ENCODE measurements around the gene GLRX3. TPM values are rescaled to one million over a fixed set of nuclear protein-coding genes. Genes with fewer than 3 reads are reported as not detected.
"Not testable (repeated sequence)": the region's sequence is repeated elsewhere in the genome, so short reads cannot be mapped to it uniquely, and the experiment has no call there.

The GLRX3 gene
- total RNA-seq, 1 experiment from 2014 or later, result 98.1 TPM

DNA sequence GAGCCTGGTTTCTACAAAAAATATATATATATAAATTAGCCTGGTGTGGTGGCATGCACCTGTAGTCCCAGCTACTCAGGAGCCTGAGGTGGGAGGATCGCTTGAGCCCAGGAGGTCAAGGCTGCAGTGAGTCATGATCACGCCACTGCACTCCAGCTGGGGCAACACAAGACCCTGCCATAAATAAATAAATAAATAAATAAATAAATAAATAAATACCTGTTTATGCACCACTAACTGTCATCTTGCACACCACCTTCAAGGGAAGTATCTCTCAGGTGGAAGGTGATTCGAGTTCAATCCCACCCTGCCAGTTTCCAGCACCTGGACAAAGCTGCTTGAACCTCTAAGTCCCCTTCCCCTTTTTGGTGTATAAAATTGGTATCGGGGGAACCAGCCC lies 19.2 kb upstream of the GLRX3 start:
- H3K27me3 ChIP-seq (ENCODE audit: low read length); intact Hi-C loops (cut with micrococcal nuclease); POLR2A ChIA-PET (ENCODE audit: unreplicated experiment); H3K4me1 ChIP-seq (ENCODE audit: insufficient read depth, low read length); H3K4me3 ChIP-seq (ENCODE audit: low read length); BruUV-seq (replicated peaks); DNase-seq; H3K36me3 ChIP-seq (ENCODE audit: low read depth, low read length); H3K27ac ChIP-seq (ENCODE audit: low read length); CTCF ChIA-PET; H3K9me2 ChIP-seq (replicated peaks; ENCODE audit: low read length); H4K20me1 ChIP-seq (ENCODE audit: low read length); H3K9me3 ChIP-seq (ENCODE audit: low read length); H3K9ac ChIP-seq (ENCODE audit: low read length); H3K79me2 ChIP-seq (ENCODE audit: low read length); H3F3A ChIP-seq (ENCODE audit: low read length, unreplicated experiment); H3K4me2 ChIP-seq (ENCODE audit: low read length); ATAC-seq; H2AFZ ChIP-seq (ENCODE audit: low read length): not testable (repeated sequence)

DNA sequence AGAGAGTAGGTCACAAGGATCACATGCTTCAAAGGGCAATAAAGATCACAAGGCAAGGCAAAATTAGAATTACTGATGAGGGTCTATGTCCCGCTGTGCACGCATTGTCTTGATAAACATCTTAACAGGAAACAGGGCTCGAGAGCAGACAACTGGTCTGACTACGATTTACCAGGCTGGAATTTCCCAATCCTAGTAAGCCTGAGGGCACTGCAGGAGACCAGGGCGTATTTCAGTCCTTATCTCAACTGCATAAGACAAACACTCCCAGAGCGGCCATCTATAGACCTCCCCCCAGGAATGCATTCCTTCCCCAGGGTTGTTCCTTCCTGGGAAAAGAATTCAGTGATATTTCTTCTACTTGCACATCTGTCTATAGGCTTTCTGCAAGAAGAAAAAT lies 18.7 kb upstream of the GLRX3 start:
- H3K9ac ChIP-seq (ENCODE audit: low read length); H3F3A ChIP-seq (ENCODE audit: low read length, unreplicated experiment); H3K79me2 ChIP-seq (ENCODE audit: low read length); H4K20me1 ChIP-seq (ENCODE audit: low read length); H3K27me3 ChIP-seq (ENCODE audit: low read length); DNase-seq; intact Hi-C loops (cut with micrococcal nuclease); H3K4me1 ChIP-seq (ENCODE audit: insufficient read depth, low read length); POLR2A ChIA-PET (ENCODE audit: unreplicated experiment); CTCF ChIA-PET; H3K9me3 ChIP-seq (ENCODE audit: low read length); H2AFZ ChIP-seq (ENCODE audit: low read length); ATAC-seq; H3K27ac ChIP-seq (ENCODE audit: low read length); H3K4me2 ChIP-seq (ENCODE audit: low read length); H3K4me3 ChIP-seq (ENCODE audit: low read length); H3K9me2 ChIP-seq (replicated peaks; ENCODE audit: low read length); H3K36me3 ChIP-seq (ENCODE audit: low read depth, low read length); BruUV-seq (replicated peaks): not testable (repeated sequence)

DNA sequence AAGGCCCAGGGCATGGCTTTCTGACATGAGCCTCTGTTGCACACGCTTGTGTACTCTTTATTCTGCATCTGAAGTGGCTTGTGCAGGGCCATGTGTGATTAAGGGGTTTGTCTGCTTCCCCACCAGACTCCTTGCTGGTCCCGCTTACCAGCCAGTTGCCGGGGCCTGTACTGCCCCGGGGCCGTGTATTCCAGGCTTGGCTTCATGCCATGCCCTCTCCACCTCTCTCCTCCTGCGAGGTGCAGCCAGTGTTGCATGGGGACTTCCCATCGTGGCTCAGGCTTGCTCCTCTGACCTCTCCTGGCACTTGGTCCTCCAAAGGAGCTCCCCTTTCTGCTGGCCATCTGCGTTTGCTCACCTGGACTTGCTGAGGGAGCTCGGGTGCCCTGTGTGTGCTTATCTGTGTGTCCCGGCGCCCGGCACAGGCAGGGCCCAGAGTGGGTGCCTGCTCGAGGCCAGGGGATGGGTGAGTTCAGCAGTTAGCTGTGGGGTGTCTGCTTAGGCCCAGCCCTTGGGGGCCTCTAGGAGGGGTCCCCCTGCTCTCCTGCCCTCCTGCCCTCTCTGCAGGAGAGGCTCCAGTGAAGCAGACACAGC lies 14.6 kb upstream of the GLRX3 start:
- BruUV-seq (replicated peaks), result no TSS peak
- ChIA-PET POLR2A (ENCODE audit: unreplicated experiment) (no interaction called here), CTCF (no interaction called here)
- TF ChIP-seq EZH2phosphoT487 (IDR thresholded peaks at IDR 0.05; ENCODE audit: borderline replicate concordance, low read length), result no peak
- TF ChIP-seq, protein P1, sequence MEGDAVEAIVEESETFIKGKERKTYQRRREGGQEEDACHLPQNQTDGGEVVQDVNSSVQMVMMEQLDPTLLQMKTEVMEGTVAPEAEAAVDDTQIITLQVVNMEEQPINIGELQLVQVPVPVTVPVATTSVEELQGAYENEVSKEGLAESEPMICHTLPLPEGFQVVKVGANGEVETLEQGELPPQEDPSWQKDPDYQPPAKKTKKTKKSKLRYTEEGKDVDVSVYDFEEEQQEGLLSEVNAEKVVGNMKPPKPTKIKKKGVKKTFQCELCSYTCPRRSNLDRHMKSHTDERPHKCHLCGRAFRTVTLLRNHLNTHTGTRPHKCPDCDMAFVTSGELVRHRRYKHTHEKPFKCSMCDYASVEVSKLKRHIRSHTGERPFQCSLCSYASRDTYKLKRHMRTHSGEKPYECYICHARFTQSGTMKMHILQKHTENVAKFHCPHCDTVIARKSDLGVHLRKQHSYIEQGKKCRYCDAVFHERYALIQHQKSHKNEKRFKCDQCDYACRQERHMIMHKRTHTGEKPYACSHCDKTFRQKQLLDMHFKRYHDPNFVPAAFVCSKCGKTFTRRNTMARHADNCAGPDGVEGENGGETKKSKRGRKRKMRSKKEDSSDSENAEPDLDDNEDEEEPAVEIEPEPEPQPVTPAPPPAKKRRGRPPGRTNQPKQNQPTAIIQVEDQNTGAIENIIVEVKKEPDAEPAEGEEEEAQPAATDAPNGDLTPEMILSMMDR (conservative IDR thresholded peaks at IDR 0.05; ENCODE audit: low read depth, low read length), result no peak
- TF ChIP-seq EZH2 (IDR thresholded peaks at IDR 0.05; ENCODE audit: low read length, unreplicated experiment), result no peak
- Histone ChIP-seq H3K27me3 (ENCODE audit: low read length) (no peaks in the 10 kb centered on the region), H2AFZ (ENCODE audit: low read length) (no peak overlapping the region), H3K4me3 (ENCODE audit: low read length) (no peak overlapping the region), H4K20me1 (ENCODE audit: low read length) (no peaks in the 10 kb centered on the region), H3K27ac (ENCODE audit: low read length) (no peak overlapping the region), H3K9me2 (replicated peaks; ENCODE audit: low read length) (no peaks in the 10 kb centered on the region), H3K79me2 (ENCODE audit: low read length) (no peaks in the 10 kb centered on the region), H3K9me3 (ENCODE audit: low read length) (no peaks in the 10 kb centered on the region), H3K4me2 (ENCODE audit: low read length) (no peak overlapping the region), H3K9ac (ENCODE audit: low read length) (no peak overlapping the region), H3K4me1 (ENCODE audit: insufficient read depth, low read length) (no peaks in the 10 kb centered on the region), H3F3A (ENCODE audit: low read length, unreplicated experiment) (no peaks in the 10 kb centered on the region), H3K36me3 (ENCODE audit: low read depth, low read length) (no peaks in the 10 kb centered on the region)
- ATAC-seq (no peak), DNase-seq (no peak)
- intact Hi-C loops (cut with micrococcal nuclease), result no loop called here

Data from PC-3 (cell line).